ENCODE data around the gene ALB. TPM values are rescaled to one million over a fixed set of nuclear protein-coding genes. Genes with fewer than 3 reads are reported as not detected.
"Not testable (repeated sequence)": the region's sequence is repeated elsewhere in the genome, so short reads cannot be mapped to it uniquely, and the experiment has no call there.

Gene ALB
- not detected for total RNA-seq

GRCh38 chr4:73404042-73404441 lies at the start of gene ALB:
Gene ALB, plus strand, starts transcription at chr4:73404287. Its CDS starts 41 bp downstream, at chr4:73404328.
- no peak for DNase-seq
- no peak within 1 kb of the TSS for H3K4me3 Mint-ChIP-seq
- no peaks in the 10 kb centered on the region for H3K36me3 Mint-ChIP-seq (ENCODE audit: low read depth)
- CTCF ChIA-PET, result no interaction called here
- no peaks in the 10 kb centered on the region for H3K9me3 Mint-ChIP-seq
- H3K4me1 Mint-ChIP-seq, result no peaks in the 10 kb centered on the region
- POLR2A ChIA-PET, result no interaction called here
- H3K27ac Mint-ChIP-seq, result no peak within 1 kb of the TSS
- H3K27me3 Mint-ChIP-seq, result peaks cover 2% of the 10 kb centered on the region

- H3K4me1 Mint-ChIP-seq; H3K27me3 Mint-ChIP-seq; H3K36me3 Mint-ChIP-seq (ENCODE audit: low read depth); H3K27ac Mint-ChIP-seq; DNase-seq; POLR2A ChIA-PET; H3K4me3 Mint-ChIP-seq; CTCF ChIA-PET: not testable (repeated sequence)
- peaks cover 14% of the 10 kb centered on the region for H3K9me3 Mint-ChIP-seq
Measured at GRCh38 chr4:73357174-73357573, 46.9 kb upstream of the ALB start.

GRCh38 chr4:73369506-73370199 lies 34.4 kb upstream of the ALB start:
- H3K4me1 Mint-ChIP-seq; H3K36me3 Mint-ChIP-seq (ENCODE audit: low read depth); H3K9me3 Mint-ChIP-seq; H3K27ac Mint-ChIP-seq; DNase-seq; POLR2A ChIA-PET; H3K4me3 Mint-ChIP-seq; CTCF ChIA-PET; H3K27me3 Mint-ChIP-seq: not testable (repeated sequence)

DNA sequence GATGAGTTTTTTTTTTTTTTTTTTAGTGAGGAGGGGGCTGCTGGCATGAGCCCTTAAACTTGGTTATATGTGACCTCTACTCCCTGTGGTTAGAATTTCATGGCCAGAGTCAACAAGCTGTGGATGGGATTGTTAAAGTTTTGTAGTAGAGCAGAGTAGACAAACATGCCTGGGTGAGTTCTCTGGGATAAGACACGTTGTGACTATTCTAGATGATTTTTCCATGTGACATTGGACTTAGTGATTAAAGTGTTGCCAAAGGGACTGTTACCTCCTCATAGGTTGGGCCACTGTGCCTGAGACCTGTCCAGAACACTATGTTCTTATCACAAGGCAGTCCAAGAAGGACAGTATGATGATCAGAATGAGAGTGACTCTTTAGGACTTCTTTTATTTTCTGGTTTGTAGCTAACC lies 28.8 kb upstream of the ALB start:
- Mint-ChIP-seq H3K9me3 (no peaks in the 10 kb centered on the region), H3K36me3 (ENCODE audit: low read depth) (no peaks in the 10 kb centered on the region), H3K4me1 (no peaks in the 10 kb centered on the region), H3K27me3 (no peaks in the 10 kb centered on the region), H3K27ac (no peak overlapping the region), H3K4me3 (no peak overlapping the region)
- DNase-seq, result no peak
- POLR2A ChIA-PET, result no interaction called here
- CTCF ChIA-PET, result no interaction called here

DNA sequence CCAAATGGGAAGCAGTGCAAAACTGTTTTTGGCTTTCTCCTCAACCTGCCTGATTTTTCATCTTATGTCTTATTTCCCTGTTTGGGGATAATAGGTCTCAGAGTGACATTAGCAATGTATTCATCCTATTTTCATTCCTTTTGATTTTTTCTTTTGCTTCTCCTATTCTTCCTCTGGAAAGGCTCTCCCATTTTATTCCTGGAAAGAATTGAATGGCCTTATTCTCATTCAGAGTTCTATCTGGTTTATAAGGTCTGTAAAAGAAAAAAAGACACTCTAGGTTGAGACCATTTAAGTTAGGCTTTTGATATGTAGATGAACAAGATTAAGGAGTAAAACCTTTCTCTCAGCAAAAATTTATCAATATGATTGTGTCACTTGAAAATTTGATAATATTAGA lies 27.8 kb upstream of the ALB start:
- Mint-ChIP-seq H3K4me3 (no peak overlapping the region), H3K4me1 (no peaks in the 10 kb centered on the region), H3K27ac (no peak overlapping the region), H3K27me3 (no peaks in the 10 kb centered on the region), H3K36me3 (ENCODE audit: low read depth) (no peaks in the 10 kb centered on the region), H3K9me3 (no peaks in the 10 kb centered on the region)
- POLR2A ChIA-PET, result no interaction called here
- CTCF ChIA-PET, result no interaction called here
- DNase-seq, result no peak

GRCh38 chr4:73376976-73377375 lies 27.1 kb upstream of the ALB start:
- no peak overlapping the region for H3K27ac Mint-ChIP-seq
- H3K9me3 Mint-ChIP-seq, result no peaks in the 10 kb centered on the region
- no peak for DNase-seq
- ChIA-PET CTCF (no interaction called here), POLR2A (no interaction called here)
- H3K36me3 Mint-ChIP-seq (ENCODE audit: low read depth), result no peaks in the 10 kb centered on the region
- H3K4me1 Mint-ChIP-seq, result no peaks in the 10 kb centered on the region
- H3K27me3 Mint-ChIP-seq, result no peaks in the 10 kb centered on the region
- H3K4me3 Mint-ChIP-seq, result no peak overlapping the region

DNA sequence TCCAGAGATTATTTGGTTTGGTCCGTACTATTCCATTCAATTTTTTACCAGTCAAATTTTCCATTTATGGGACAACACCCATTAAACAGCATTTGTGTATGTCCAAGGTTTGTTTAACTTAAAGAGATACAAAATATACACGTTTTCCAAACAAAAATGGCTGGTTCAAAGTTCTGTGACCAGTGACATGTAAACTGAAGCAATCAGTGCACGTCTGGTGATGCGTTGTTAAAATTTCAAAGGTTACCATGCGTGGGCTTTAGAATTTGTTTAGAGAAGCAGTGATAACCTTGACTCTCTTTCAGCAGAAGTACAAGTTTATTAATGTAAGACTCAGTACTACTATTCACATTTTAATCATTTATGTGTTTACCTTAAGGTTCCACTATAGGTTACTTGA lies 25.2 kb upstream of the ALB start:
- no peak overlapping the region for H3K4me3 Mint-ChIP-seq
- ChIA-PET CTCF (no interaction called here), POLR2A (no interaction called here)
- no peak for DNase-seq
- no peaks in the 10 kb centered on the region for H3K4me1 Mint-ChIP-seq
- no peaks in the 10 kb centered on the region for H3K9me3 Mint-ChIP-seq
- no peak overlapping the region for H3K27ac Mint-ChIP-seq
- H3K36me3 Mint-ChIP-seq (ENCODE audit: low read depth), result no peaks in the 10 kb centered on the region
- peaks cover 2% of the 10 kb centered on the region for H3K27me3 Mint-ChIP-seq

- no peak overlapping the region for H3K4me3 Mint-ChIP-seq
- no peak overlapping the region for H3K27ac Mint-ChIP-seq
- no peak for DNase-seq
- CTCF ChIA-PET, result no interaction called here
- H3K27me3 Mint-ChIP-seq, result peaks cover 2% of the 10 kb centered on the region
- no peaks in the 10 kb centered on the region for H3K36me3 Mint-ChIP-seq (ENCODE audit: low read depth)
- POLR2A ChIA-PET, result no interaction called here
- no peaks in the 10 kb centered on the region for H3K9me3 Mint-ChIP-seq
- H3K4me1 Mint-ChIP-seq, result no peaks in the 10 kb centered on the region
Measured at GRCh38 chr4:73379946-73380345, 24.1 kb upstream of the ALB start.

DNA sequence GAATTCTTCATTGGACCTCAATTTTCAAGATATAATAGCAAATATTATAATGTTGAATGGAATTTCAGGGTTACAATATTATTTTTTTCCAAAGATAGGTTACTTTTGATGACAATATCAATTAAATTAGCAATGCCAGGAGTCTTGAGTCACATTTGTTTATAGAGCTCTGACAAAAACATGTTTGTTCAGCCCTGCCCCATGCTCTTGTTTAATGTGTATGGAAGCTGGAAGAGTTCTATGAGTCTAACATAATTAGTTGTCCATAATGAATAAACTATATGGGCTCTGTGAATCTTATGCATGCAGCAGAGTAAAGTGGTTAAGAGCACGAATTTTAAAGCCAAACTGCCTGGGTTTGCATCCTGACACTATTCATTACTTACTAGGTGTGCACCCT lies 22.9 kb upstream of the ALB start:
- peaks cover 2% of the 10 kb centered on the region for H3K27me3 Mint-ChIP-seq
- CTCF ChIA-PET, result no interaction called here
- H3K9me3 Mint-ChIP-seq, result no peaks in the 10 kb centered on the region
- no peaks in the 10 kb centered on the region for H3K4me1 Mint-ChIP-seq
- DNase-seq, result no peak
- no peaks in the 10 kb centered on the region for H3K36me3 Mint-ChIP-seq (ENCODE audit: low read depth)
- H3K27ac Mint-ChIP-seq, result no peak overlapping the region
- no peak overlapping the region for H3K4me3 Mint-ChIP-seq
- POLR2A ChIA-PET, result no interaction called here

GRCh38 chr4:73383452-73383851 lies 20.6 kb upstream of the ALB start:
- Mint-ChIP-seq H3K27ac (no peak overlapping the region), H3K27me3 (peaks cover 2% of the 10 kb centered on the region), H3K36me3 (ENCODE audit: low read depth) (no peaks in the 10 kb centered on the region), H3K4me3 (no peak overlapping the region), H3K4me1 (no peaks in the 10 kb centered on the region), H3K9me3 (no peaks in the 10 kb centered on the region)
- DNase-seq, result no peak
- CTCF ChIA-PET, result no interaction called here
- POLR2A ChIA-PET, result no interaction called here

DNA sequence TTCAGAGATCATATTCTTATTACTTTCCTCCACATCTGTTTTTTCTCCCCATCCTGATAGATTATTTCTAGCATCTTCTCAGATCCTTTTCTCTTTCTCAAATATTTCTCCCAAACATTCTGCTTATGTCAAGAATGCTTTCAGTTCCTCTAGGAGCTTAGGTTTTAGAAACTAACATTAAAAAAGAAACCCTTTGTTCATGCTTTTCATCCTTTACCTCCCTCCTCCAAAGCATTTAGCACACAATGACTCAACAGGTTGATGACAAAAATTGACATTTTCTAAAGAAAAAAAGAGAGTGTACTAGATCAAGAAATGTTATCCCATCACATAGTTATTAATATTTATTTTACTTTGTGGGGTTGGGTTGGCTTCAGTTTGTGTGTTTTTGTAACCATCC lies 16.5 kb upstream of the ALB start:
- DNase-seq, result no peak
- no peaks in the 10 kb centered on the region for H3K36me3 Mint-ChIP-seq (ENCODE audit: low read depth)
- H3K4me3 Mint-ChIP-seq, result no peak overlapping the region
- H3K27me3 Mint-ChIP-seq, result peaks cover 2% of the 10 kb centered on the region
- no peaks in the 10 kb centered on the region for H3K4me1 Mint-ChIP-seq
- POLR2A ChIA-PET, result no interaction called here
- H3K9me3 Mint-ChIP-seq, result peaks cover 2% of the 10 kb centered on the region
- H3K27ac Mint-ChIP-seq, result no peak overlapping the region
- CTCF ChIA-PET, result no interaction called here

DNA sequence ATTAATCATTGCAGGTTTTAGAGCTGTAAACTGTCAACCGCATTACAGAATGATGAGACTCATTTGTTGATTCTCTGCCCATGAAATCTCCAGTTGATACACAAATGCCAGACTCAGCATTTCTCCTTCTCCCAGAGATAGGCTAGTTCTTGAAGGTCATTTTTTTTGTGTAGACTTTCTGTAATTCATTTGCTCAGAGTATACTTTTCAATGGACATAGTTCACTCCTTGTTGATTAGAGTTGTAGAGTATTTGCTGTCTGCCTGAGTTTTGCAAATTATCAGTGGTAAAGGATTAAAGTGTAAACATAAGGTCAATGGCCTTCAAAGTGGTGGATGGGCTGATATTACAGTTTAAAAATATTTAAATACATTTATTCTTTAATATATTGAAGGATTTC lies 15.2 kb upstream of the ALB start:
- ChIA-PET CTCF (no interaction called here), POLR2A (no interaction called here)
- no peak for DNase-seq
- H3K27me3 Mint-ChIP-seq, result no peaks in the 10 kb centered on the region
- peaks cover 2% of the 10 kb centered on the region for H3K9me3 Mint-ChIP-seq
- no peaks in the 10 kb centered on the region for H3K36me3 Mint-ChIP-seq (ENCODE audit: low read depth)
- no peaks in the 10 kb centered on the region for H3K4me1 Mint-ChIP-seq
- H3K4me3 Mint-ChIP-seq, result no peak overlapping the region
- no peak overlapping the region for H3K27ac Mint-ChIP-seq

GRCh38 chr4:73389663-73390062 lies 14.4 kb upstream of the ALB start:
- CTCF ChIA-PET; H3K4me3 Mint-ChIP-seq; H3K4me1 Mint-ChIP-seq; H3K27ac Mint-ChIP-seq; POLR2A ChIA-PET; DNase-seq; H3K27me3 Mint-ChIP-seq; H3K9me3 Mint-ChIP-seq; H3K36me3 Mint-ChIP-seq (ENCODE audit: low read depth): not testable (repeated sequence)

DNA sequence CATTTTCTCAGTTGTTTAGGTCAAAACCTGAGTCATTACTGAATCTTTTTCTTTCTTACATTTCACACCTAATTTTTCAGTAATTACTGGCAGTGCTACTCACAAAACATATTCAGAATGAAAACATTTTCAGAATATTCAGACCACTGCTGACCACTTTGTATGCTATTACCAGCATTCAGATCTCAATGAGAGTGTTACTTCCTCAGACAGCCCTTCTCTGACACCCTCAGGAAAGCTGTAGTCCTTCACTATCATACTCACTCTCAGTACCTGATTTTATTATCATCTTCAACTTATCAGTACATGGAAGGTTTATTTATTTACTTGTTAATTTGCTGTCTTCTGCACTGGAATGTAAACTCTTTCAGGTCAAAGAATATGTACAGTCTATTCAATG lies 12.3 kb upstream of the ALB start:
- Mint-ChIP-seq H3K27me3 (no peaks in the 10 kb centered on the region), H3K4me3 (no peak overlapping the region), H3K36me3 (ENCODE audit: low read depth) (no peaks in the 10 kb centered on the region), H3K27ac (no peak overlapping the region), H3K9me3 (peaks cover 2% of the 10 kb centered on the region), H3K4me1 (no peaks in the 10 kb centered on the region)
- ChIA-PET POLR2A (no interaction called here), CTCF (no interaction called here)
- DNase-seq, result no peak

All from activated CD4-positive, alpha-beta T cell treated with anti-CD3 and anti-CD28 coated beads, Interleukin-2, amount 10 ng/mL, durations not matched to agents 7 days and 5 days (primary cell).